ENCODE data around the gene HTR1B. TPM values are rescaled to one million over a fixed set of nuclear protein-coding genes. Genes with fewer than 3 reads are reported as not detected.

Gene HTR1B
- total RNA-seq, 1 experiment from 2014 or later = not detected

- CTCF ChIA-PET = no interaction called here
- Histone ChIP-seq H3K9ac (ENCODE audit: low read length) (no peak overlapping the region), H3F3A (ENCODE audit: low read length, unreplicated experiment) (no peaks in the 10 kb centered on the region), H3K27ac (ENCODE audit: low read length) (no peak overlapping the region), H3K4me3 (ENCODE audit: low read length) (peak overlapping the region; percentile 37; the same call in 1 of the 2 replicates), H4K20me1 (ENCODE audit: low read length) (no peaks in the 10 kb centered on the region), H3K27me3 (ENCODE audit: low read length) (no peaks in the 10 kb centered on the region), H3K4me1 (ENCODE audit: insufficient read depth, low read length) (no peaks in the 10 kb centered on the region), H3K9me2 (replicated peaks; ENCODE audit: low read length) (no peaks in the 10 kb centered on the region), H3K9me3 (ENCODE audit: low read length) (no peaks in the 10 kb centered on the region), H3K36me3 (ENCODE audit: low read depth, low read length) (no peaks in the 10 kb centered on the region), H2AFZ (ENCODE audit: low read length) (peak overlapping the region; percentile 55), H3K4me2 (ENCODE audit: low read length) (peak overlapping the region; percentile 44), H3K79me2 (ENCODE audit: low read length) (no peaks in the 10 kb centered on the region)
- DNase-seq (peak; percentile 32), ATAC-seq (peak; percentile 64)
- no peak for TF ChIP-seq EZH2 (IDR thresholded peaks at IDR 0.05; ENCODE audit: low read length, unreplicated experiment)
- TF ChIP-seq CTCF (conservative IDR thresholded peaks at IDR 0.05; ENCODE audit: low read depth, low read length) = peak; percentile 56
- TF ChIP-seq EZH2phosphoT487 (IDR thresholded peaks at IDR 0.05; ENCODE audit: borderline replicate concordance, low read length) = no peak
- BruUV-seq (replicated peaks) = no TSS peak
- POLR2A ChIA-PET (ENCODE audit: unreplicated experiment) = no interaction called here
- intact Hi-C loops (cut with micrococcal nuclease) = no loop called here
Measured at GRCh38 chr6:77466055-77466450, 2.8 kb upstream of the HTR1B start.

GRCh38 chr6:77464495-77464867, 1.2 kb upstream of the HTR1B start:
- no peak for TF ChIP-seq EZH2 (IDR thresholded peaks at IDR 0.05; ENCODE audit: low read length, unreplicated experiment)
- TF ChIP-seq EZH2phosphoT487 (IDR thresholded peaks at IDR 0.05; ENCODE audit: borderline replicate concordance, low read length) = no peak
- TF ChIP-seq CTCF (conservative IDR thresholded peaks at IDR 0.05; ENCODE audit: low read depth, low read length) = no peak
- no peak overlapping the region for H3K4me3 ChIP-seq (ENCODE audit: low read length)
- ATAC-seq (no peak), DNase-seq (no peak)
- H3K36me3 ChIP-seq (ENCODE audit: low read depth, low read length) = no peaks in the 10 kb centered on the region
- H3K9me2 ChIP-seq (replicated peaks; ENCODE audit: low read length) = no peaks in the 10 kb centered on the region
- no peak overlapping the region for H3K9ac ChIP-seq (ENCODE audit: low read length)
- intact Hi-C loops (cut with micrococcal nuclease) = no loop called here
- H3K4me1 ChIP-seq (ENCODE audit: insufficient read depth, low read length) = no peaks in the 10 kb centered on the region
- CTCF ChIA-PET = no interaction called here
- H3K4me2 ChIP-seq (ENCODE audit: low read length) = no peak overlapping the region
- H3K27me3 ChIP-seq (ENCODE audit: low read length) = no peaks in the 10 kb centered on the region
- H3F3A ChIP-seq (ENCODE audit: low read length, unreplicated experiment) = no peaks in the 10 kb centered on the region
- no peaks in the 10 kb centered on the region for H4K20me1 ChIP-seq (ENCODE audit: low read length)
- no peaks in the 10 kb centered on the region for H3K79me2 ChIP-seq (ENCODE audit: low read length)
- POLR2A ChIA-PET (ENCODE audit: unreplicated experiment) = no interaction called here
- no peak overlapping the region for H3K27ac ChIP-seq (ENCODE audit: low read length)
- H3K9me3 ChIP-seq (ENCODE audit: low read length) = no peaks in the 10 kb centered on the region
- H2AFZ ChIP-seq (ENCODE audit: low read length) = no peak overlapping the region
- no TSS peak for BruUV-seq (replicated peaks)

- Histone ChIP-seq H3K9ac (ENCODE audit: low read length) (no peak overlapping the region), H4K20me1 (ENCODE audit: low read length) (no peaks in the 10 kb centered on the region), H3K4me1 (ENCODE audit: insufficient read depth, low read length) (no peaks in the 10 kb centered on the region), H3K36me3 (ENCODE audit: low read depth, low read length) (no peaks in the 10 kb centered on the region), H3K4me2 (ENCODE audit: low read length) (no peak overlapping the region), H2AFZ (ENCODE audit: low read length) (no peak overlapping the region), H3K4me3 (ENCODE audit: low read length) (no peak overlapping the region), H3K9me3 (ENCODE audit: low read length) (no peaks in the 10 kb centered on the region), H3K27me3 (ENCODE audit: low read length) (no peaks in the 10 kb centered on the region), H3F3A (ENCODE audit: low read length, unreplicated experiment) (no peaks in the 10 kb centered on the region), H3K79me2 (ENCODE audit: low read length) (no peaks in the 10 kb centered on the region), H3K27ac (ENCODE audit: low read length) (no peak overlapping the region), H3K9me2 (replicated peaks; ENCODE audit: low read length) (no peaks in the 10 kb centered on the region)
- BruUV-seq (replicated peaks) = no TSS peak
- ATAC-seq (no peak), DNase-seq (no peak)
- intact Hi-C loops (cut with micrococcal nuclease) = no loop called here
- TF ChIP-seq EZH2phosphoT487 (IDR thresholded peaks at IDR 0.05; ENCODE audit: borderline replicate concordance, low read length) = no peak
- ChIA-PET POLR2A (ENCODE audit: unreplicated experiment) (no interaction called here), CTCF (no interaction called here)
Measured at GRCh38 chr6:77463861-77464494, 687 bp upstream of the HTR1B start.
